ENCODE data around the gene CD160. TPM values are rescaled to one million over a fixed set of nuclear protein-coding genes. Genes with fewer than 3 reads are reported as not detected.

Gene CD160
- total RNA-seq, 1 donor from 2014 or later, result 0.45 TPM

DNA sequence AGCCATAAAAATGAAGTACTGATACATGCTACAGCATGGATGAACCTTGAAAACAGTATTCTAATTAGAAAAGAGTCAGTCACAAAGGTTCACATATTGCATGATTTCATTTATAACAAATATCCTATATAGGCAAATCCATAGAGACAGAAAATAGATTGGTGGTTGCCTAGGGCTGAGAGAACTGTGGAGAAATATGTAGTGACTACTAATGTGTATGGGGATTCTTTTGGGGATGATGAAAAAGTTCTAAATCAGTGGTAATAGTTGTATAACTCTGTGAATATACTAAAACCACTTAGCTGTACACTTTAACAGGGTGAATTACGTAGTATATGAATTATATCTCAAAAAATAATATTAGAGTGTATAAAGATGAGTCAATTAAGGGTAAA, 58.8 kb downstream of the CD160 start:
- DNase-seq (ENCODE audit: low spot score) (no peak), ATAC-seq (no peak)
- intact Hi-C loops (cut with DNase I), result loop anchor here (10.0 kb wide), 1 partner anchor 47 kb away; the partner anchor contains the start of genes POLR3C and RNF115

DNA sequence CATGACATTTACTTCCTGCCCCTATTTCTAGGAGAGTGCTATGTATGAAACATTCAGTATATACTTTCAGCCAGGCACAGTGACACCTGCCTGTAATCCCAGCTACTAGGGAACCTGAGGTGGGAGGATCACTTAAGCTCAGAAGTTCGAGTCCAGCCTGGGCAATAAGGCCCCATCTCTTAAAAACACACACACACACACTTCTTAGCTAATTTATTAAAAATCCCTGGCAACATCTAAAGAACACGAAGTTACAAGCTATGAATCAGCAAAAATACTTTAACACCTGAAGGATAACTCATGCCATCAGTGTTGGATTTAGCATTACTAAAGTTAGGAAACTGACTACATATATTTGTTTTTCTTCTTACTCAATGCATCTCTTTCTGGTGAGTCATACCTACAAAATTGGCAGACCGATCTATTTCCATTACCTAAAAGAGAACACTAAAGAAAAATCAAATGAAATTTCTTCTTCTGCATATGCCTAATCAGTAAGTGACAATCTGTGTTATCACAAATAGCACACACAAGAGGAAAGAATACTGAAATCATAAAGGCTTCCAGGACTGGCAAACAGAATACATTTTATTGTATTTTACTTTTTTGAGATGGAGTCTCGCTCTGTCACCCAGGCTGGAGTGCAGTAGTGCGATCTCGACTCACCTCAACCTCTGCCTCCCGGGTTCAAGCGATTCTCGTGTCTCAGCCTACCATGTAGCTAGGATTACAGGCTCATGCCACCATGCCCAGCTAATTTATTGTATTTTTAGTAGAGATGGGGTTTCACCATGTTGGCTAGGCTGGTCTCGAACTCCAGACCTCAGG, 63.2 kb downstream of the CD160 start:
- intact Hi-C loops (cut with DNase I), result no loop called here
- DNase-seq (ENCODE audit: low spot score) (no peak), ATAC-seq (peak; percentile 82)

DNA sequence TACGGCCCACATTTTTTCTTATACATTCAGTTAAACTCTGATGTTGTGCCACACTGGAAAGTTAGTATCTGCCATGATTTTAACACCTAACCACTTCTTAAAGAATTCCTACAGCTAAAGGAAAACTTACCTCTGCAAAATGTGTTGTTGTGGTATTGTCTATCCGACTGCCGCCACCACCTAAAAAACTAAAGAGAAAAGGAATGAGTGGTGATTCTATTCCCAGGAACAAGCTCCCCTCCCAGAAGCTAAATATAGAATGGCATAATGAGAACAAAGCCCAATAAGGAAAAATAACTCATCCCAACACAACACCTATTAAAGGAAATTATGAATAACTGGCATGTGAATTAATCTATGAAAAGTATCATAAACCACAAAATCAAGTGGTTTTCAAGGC, 65.1 kb downstream of the CD160 start:
- intact Hi-C loops (cut with DNase I), result no loop called here
- ATAC-seq (no peak), DNase-seq (ENCODE audit: low spot score) (no peak)

DNA sequence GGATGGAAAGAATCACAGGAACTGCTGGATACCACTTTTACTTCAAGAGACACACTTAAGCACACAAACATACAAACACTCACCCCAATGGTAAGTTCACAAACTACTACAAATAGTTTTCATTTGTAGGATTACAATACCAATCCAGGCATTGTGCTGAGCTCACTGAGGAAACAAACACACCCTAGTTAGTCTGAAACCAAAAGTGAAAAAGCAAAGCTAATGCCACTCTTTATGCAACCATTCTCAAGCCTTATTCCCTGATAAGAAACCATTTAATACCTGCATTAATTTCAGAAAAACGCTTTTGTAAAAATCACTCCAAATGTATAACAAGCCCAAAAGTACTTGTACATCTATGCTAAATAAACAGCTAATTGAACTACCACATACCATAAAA, 66.2 kb downstream of the CD160 start:
- ATAC-seq, result no peak
- intact Hi-C loops (cut with DNase I), result no loop called here

DNA sequence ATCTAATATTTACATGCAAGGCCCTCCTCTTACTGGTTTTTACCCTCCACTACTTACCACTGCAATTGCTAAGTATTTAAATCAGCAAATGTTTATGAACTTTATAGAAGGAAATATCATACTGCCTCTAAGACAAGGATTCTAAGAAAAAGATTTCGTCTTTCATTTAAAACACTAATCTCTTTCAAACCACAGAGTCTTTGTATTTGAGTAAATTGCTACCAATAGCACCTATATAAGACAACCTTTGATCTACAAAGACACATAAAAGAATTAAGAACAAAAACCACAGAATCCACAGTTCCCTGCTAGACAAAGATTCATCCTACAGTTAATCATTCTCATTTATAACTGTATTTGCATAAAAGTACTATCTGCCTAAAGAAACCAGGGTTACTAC, 67.0 kb downstream of the CD160 start:
- ATAC-seq, result no peak
- DNase-seq (ENCODE audit: low spot score), result no peak
- intact Hi-C loops (cut with DNase I), result no loop called here

More for the DNA sequence above, 66.2 kb downstream of the CD160 start:
- no peak for DNase-seq (ENCODE audit: low spot score)

DNA sequence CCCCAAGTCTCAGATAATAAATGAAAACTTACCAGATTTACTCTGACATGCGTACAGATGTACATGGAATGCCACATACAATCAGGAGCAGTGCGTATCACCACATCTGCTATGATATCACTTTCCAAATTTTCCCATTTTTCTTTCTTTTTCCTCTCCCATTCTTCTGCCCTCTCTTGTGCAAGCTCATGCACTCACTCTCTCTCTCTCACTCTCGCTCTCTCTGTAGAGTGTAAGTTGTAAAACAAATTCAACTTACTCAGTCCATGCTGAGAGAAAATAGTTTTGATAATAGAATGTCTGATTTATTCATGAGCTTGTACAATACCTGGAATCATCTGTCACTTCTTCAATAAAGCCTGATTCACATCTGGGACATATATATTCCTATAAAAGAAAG, 69.3 kb downstream of the CD160 start:
- intact Hi-C loops (cut with DNase I), result no loop called here
- DNase-seq (ENCODE audit: low spot score) (no peak), ATAC-seq (no peak)

Other genes starting within 250 kb of the CD160 start
- 20.4 TPM for gene GPR89A, start 111.5 kb upstream of the CD160 start, total RNA-seq
- gene PDZK1, start 12.1 kb upstream of the CD160 start, total RNA-seq, result 0.58 TPM
- gene RNF115, start 104.6 kb downstream of the CD160 start, total RNA-seq, result 19.9 TPM
- gene POLR3C, start 104.7 kb downstream of the CD160 start, total RNA-seq, result 26.2 TPM
- gene NUDT17, start 126.1 kb downstream of the CD160 start, total RNA-seq, result 3.9 TPM
- gene PIAS3, start 139.6 kb downstream of the CD160 start, total RNA-seq, result 44.5 TPM
- 3.8 TPM for gene ANKRD35, start 166.4 kb downstream of the CD160 start, total RNA-seq
- 9.6 TPM for gene ITGA10, start 190.6 kb downstream of the CD160 start, total RNA-seq
- gene PEX11B, start 199.2 kb downstream of the CD160 start, total RNA-seq, result 20.7 TPM
- 93.8 TPM for gene RBM8A, start 208.0 kb downstream of the CD160 start, total RNA-seq
- 57.6 TPM for gene LIX1L, start 238.5 kb downstream of the CD160 start, total RNA-seq
- 1.2 TPM for gene ANKRD34A, start 245.1 kb downstream of the CD160 start, total RNA-seq
- gene POLR3GL, start 245.2 kb downstream of the CD160 start, total RNA-seq, result 22.3 TPM

All from sciatic nerve (tissue), 2 donors.